ENCODE results near the gene REV3L.

DNA sequence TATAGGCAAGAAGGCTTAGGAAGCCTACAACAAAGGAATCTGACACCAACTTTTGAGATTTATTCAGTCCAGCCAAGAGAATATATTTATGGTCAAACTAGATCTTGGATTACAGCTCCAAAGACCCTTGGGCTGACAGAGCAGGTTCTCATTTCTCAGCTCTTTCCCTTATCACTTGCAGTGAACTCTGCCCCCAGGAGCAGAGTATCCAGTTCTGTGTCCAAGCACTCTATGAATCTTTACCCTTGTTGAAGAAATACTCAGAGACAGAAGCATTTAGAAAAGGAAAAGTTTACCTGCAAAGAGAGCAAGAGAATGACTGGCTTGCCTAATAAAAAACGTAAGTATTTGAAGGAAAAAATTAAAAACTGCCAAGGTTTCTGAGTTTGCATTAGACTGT is 205.2 kb downstream of the REV3L start:
- TF ChIP-seq, protein P1, sequence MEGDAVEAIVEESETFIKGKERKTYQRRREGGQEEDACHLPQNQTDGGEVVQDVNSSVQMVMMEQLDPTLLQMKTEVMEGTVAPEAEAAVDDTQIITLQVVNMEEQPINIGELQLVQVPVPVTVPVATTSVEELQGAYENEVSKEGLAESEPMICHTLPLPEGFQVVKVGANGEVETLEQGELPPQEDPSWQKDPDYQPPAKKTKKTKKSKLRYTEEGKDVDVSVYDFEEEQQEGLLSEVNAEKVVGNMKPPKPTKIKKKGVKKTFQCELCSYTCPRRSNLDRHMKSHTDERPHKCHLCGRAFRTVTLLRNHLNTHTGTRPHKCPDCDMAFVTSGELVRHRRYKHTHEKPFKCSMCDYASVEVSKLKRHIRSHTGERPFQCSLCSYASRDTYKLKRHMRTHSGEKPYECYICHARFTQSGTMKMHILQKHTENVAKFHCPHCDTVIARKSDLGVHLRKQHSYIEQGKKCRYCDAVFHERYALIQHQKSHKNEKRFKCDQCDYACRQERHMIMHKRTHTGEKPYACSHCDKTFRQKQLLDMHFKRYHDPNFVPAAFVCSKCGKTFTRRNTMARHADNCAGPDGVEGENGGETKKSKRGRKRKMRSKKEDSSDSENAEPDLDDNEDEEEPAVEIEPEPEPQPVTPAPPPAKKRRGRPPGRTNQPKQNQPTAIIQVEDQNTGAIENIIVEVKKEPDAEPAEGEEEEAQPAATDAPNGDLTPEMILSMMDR (IDR thresholded peaks at IDR 0.05; ENCODE audit: low read depth, low read length), result no peak
- no peak for TF ChIP-seq POLR2A (IDR thresholded peaks at IDR 0.05; ENCODE audit: extremely low read depth, insufficient read length)
- TF ChIP-seq, protein P2, sequence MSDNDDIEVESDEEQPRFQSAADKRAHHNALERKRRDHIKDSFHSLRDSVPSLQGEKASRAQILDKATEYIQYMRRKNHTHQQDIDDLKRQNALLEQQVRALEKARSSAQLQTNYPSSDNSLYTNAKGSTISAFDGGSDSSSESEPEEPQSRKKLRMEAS (IDR thresholded peaks at IDR 0.05; ENCODE audit: low read depth, low read length), result no peak
